ENCODE data around the gene DCAF16.

- TF ChIP-seq CTCF (IDR thresholded peaks at IDR 0.05) (no peak), POLR2A (IDR thresholded peaks at IDR 0.05) (no peak)
These were observed 3.6 kb upstream of the DCAF16 start for GRCh38 chr4:17814140-17814539.

Measured in suprapubic skin (tissue), 3 donors.